ENCODE data around the gene SLC41A1. TPM values are rescaled to one million over a fixed set of nuclear protein-coding genes. Genes with fewer than 3 reads are reported as not detected.

SLC41A1 gene
- total and polyA plus RNA-seq, 9 of the 15 experiments (the other 6 are each of a cell fraction or from before 2014, with no cell fraction given), result 4.1 to 29.3 (median 11.4) TPM

DNA sequence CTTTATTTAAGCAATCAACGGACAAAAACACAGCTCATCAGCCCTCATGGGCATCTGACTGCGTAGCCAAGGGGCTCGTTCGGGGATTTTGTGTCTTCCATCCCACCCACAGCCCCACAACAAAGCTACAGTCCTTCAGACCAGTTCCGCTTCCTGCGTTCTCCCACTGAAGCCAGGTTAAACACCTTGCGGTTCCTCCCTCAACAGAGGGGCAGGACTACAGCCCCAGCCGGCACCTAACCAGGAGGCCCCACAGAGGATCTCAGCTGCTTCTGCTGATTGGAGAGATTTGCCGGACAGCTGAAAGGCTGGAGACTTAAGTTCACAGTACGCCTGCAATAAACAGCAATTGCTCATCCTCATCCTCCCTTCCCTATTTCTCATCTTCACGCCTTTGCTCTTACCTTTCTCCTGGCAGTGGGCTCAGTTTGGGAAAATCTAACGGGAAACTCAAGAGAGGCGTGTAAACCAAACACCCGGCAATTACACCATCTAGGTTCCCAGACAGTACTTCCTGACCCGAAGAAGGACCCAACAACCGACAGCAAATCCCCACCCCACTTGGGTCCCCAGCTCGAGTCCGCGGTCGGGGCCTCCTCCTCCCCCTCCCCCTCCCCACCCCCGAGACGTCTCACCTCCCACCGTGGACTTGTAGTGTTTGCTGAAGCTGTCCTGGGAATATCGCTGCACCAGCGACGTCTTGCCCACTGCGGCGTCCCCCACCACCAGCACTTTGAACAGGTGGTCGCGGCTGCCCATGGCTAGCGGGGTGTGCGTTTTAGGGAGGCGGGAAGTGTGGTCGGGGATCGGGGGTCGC, 38.6 kb downstream of the SLC41A1 start (continued):
- TF ChIP-seq ZBTB40 (IDR thresholded peaks at IDR 0.05) (peak; percentile 28; the same call in 1 of the 2 replicates), ZBTB40 (CRISPR knock-in tag; IDR thresholded peaks at IDR 0.05) (no peak), PBX2 (CRISPR knock-in tag; IDR thresholded peaks at IDR 0.05; ENCODE audit: low read depth) (no peak), PBX2 (tag; conservative IDR thresholded peaks at IDR 0.05; ENCODE audit: low read depth) (no peak), SMAD4 (CRISPR knock-in tag; conservative IDR thresholded peaks at IDR 0.05) (0 out of 2 replicates have a peak, but pooled peaks have one; percentile 7), HDAC2 (IDR thresholded peaks at IDR 0.05) (0 out of 2 replicates have a peak, but pooled peaks have one; percentile 8), MLX (CRISPR knock-in tag; conservative IDR thresholded peaks at IDR 0.05) (no peak), SPI1 (IDR thresholded peaks at IDR 0.05; ENCODE audit: borderline replicate concordance, low read depth, low read length) (0 out of 2 replicates have a peak, but pooled peaks have one; percentile 16), GATA2 (CRISPR knock-in tag; IDR thresholded peaks at IDR 0.05) (peak; percentile 57; the same call in 1 of the 2 replicates), NONO (IDR thresholded peaks at IDR 0.05; ENCODE audit: low read depth in 2 of 2, low read length in 1 of 2) (no peak), PREB (CRISPR knock-in tag; IDR thresholded peaks at IDR 0.05) (no peak)

Data from K562 (cell line).